Activated T-helper 1 cell treated with anti-CD3 and anti-CD28 coated beads, Interleukin-12 subunit alpha, Interleukin-12 subunit beta, Interleukin-2, Interleukin-4 antibody, amounts not matched to agents 30 ng/mL and 10 ng/mL and 1 ng/mL, durations not matched to agents 14 hours and 24 hours and 36 hours (primary cell): ENCODE results near the gene DCTN1. TPM values are rescaled to one million over a fixed set of nuclear protein-coding genes. Genes with fewer than 3 reads are reported as not detected.
"Not testable (repeated sequence)": the region's sequence is repeated elsewhere in the genome, so short reads cannot be mapped to it uniquely, and the experiment has no call there.

Experiments
- DNase-seq: peaks from one replicate; pipeline ENCODE4 v3.0.0; 2021; ENCODE audit warnings: low spot score
- H3K27ac Mint-ChIP-seq: one replicate; pipeline ENCODE4 v1.8.0; 2021; ENCODE audit warnings: mild to moderate bottlenecking, mixed read lengths
- H3K27me3 Mint-ChIP-seq: one replicate; pipeline ENCODE4 v1.8.0; 2022; ENCODE audit warnings: mild to moderate bottlenecking, moderate library complexity, mixed read lengths; ENCODE audit not compliant: insufficient read depth
- H3K36me3 Mint-ChIP-seq: one replicate; pipeline ENCODE4 v1.8.0; 2021; ENCODE audit warnings: low read depth, mixed read lengths
- H3K4me1 Mint-ChIP-seq: one replicate; pipeline ENCODE4 v1.8.0; 2021; ENCODE audit warnings: low read depth, mixed read lengths
- H3K4me3 Mint-ChIP-seq: one replicate; pipeline ENCODE4 v1.8.0; 2021; ENCODE audit warnings: mild to moderate bottlenecking, moderate library complexity, mixed read lengths
- H3K9me3 Mint-ChIP-seq: one replicate; pipeline ENCODE4 v1.8.0; 2021; ENCODE audit warnings: mixed read lengths
- intact Hi-C: fragments of 100-400 bp; cut with micrococcal nuclease; formaldehyde crosslinking; loops from one replicate; pipeline ENCODE4 v1.15.1; 2024
- total RNA-seq: library from RNA; stranded (reverse); gene quantifications from 2 replicates; pipeline ENCODE4 v1.2.3, GENCODE V29; 2022

Gene DCTN1
- total RNA-seq, result 83.0 and 84.0 TPM in 2 replicates

GRCh38 chr2:74379851-74380789 is at the start of gene DCTN1:
Gene DCTN1, minus strand, starts transcription at chr2:74380311. Its CDS starts 274 bp downstream, at chr2:74380037.
- H3K9me3 Mint-ChIP-seq, result no peaks in the 10 kb centered on the region
- peaks cover 8% of the 10 kb centered on the region for H3K36me3 Mint-ChIP-seq
- intact Hi-C loops, result no loop called here

GRCh38 chr2:74428675-74429074 is 48.6 kb upstream of the DCTN1 start:
- no peaks in the 10 kb centered on the region for H3K27me3 Mint-ChIP-seq
- H3K4me1 Mint-ChIP-seq, result peaks cover 2% of the 10 kb centered on the region
- intact Hi-C loops, result loop anchor here (10.0 kb wide), 1 partner anchor 226 kb away; the partner anchor contains the start of gene SEMA4F
- no peak for DNase-seq
- H3K4me3 Mint-ChIP-seq, result no peak overlapping the region
- H3K9me3 Mint-ChIP-seq, result no peaks in the 10 kb centered on the region
- no peak overlapping the region for H3K27ac Mint-ChIP-seq
- H3K36me3 Mint-ChIP-seq, result peaks cover 18% of the 10 kb centered on the region

More at GRCh38 chr2:74379851-74380789, at the start of gene DCTN1:
- Mint-ChIP-seq H3K4me1 (peaks cover 22% of the 10 kb centered on the region), H3K4me3 (peak within 1 kb of the TSS; percentile 2), H3K27me3 (no peaks in the 10 kb centered on the region), H3K27ac (no peak within 1 kb of the TSS)
- no peak for DNase-seq

- Mint-ChIP-seq H3K36me3 (peaks cover 25% of the 10 kb centered on the region), H3K4me1 (peaks cover 13% of the 10 kb centered on the region), H3K4me3 (no peak overlapping the region), H3K27ac (no peak overlapping the region), H3K27me3 (no peaks in the 10 kb centered on the region), H3K9me3 (no peaks in the 10 kb centered on the region)
- DNase-seq, result no peak
- intact Hi-C loops, result loop anchor here (10.0 kb wide), 1 partner anchor 227 kb away; the partner anchor contains the start of gene SEMA4F
These were observed 47.4 kb upstream of the DCTN1 start for GRCh38 chr2:74427551-74427950.

- Mint-ChIP-seq H3K27ac (no peak overlapping the region), H3K4me1 (peaks cover 14% of the 10 kb centered on the region), H3K9me3 (no peaks in the 10 kb centered on the region), H3K36me3 (peaks cover 25% of the 10 kb centered on the region), H3K4me3 (no peak overlapping the region), H3K27me3 (no peaks in the 10 kb centered on the region)
- DNase-seq, result no peak
- intact Hi-C loops, result loop anchor here (10.0 kb wide), 1 partner anchor 229 kb away; the partner anchor contains the start of gene SEMA4F
These were observed 46.2 kb upstream of the DCTN1 start for GRCh38 chr2:74426181-74426758.

GRCh38 chr2:74425523-74425922 is 45.4 kb upstream of the DCTN1 start:
- intact Hi-C loops, result loop anchor here (10.0 kb wide), 1 partner anchor 229 kb away; the partner anchor contains the start of gene SEMA4F
- DNase-seq, result no peak
- H3K27ac Mint-ChIP-seq, result no peak overlapping the region
- no peaks in the 10 kb centered on the region for H3K9me3 Mint-ChIP-seq
- H3K4me3 Mint-ChIP-seq, result no peak overlapping the region
- no peaks in the 10 kb centered on the region for H3K27me3 Mint-ChIP-seq
- H3K36me3 Mint-ChIP-seq, result peaks cover 25% of the 10 kb centered on the region
- peaks cover 20% of the 10 kb centered on the region for H3K4me1 Mint-ChIP-seq

- Mint-ChIP-seq H3K27me3 (no peaks in the 10 kb centered on the region), H3K4me1 (peaks cover 25% of the 10 kb centered on the region), H3K27ac (no peak overlapping the region), H3K36me3 (peaks cover 25% of the 10 kb centered on the region), H3K9me3 (no peaks in the 10 kb centered on the region), H3K4me3 (no peak overlapping the region)
- intact Hi-C loops, result loop anchor here (10.0 kb wide), 1 partner anchor 230 kb away; the partner anchor contains the start of gene SEMA4F
- DNase-seq, result no peak
These were observed 44.9 kb upstream of the DCTN1 start for GRCh38 chr2:74424995-74425406.

- intact Hi-C loops, result loop anchor here (10.0 kb wide), 1 partner anchor 230 kb away; the partner anchor contains the start of gene SEMA4F
- Mint-ChIP-seq H3K27me3 (no peaks in the 10 kb centered on the region), H3K27ac (no peak overlapping the region), H3K9me3 (no peaks in the 10 kb centered on the region), H3K4me3 (no peak overlapping the region), H3K4me1 (peaks cover 29% of the 10 kb centered on the region), H3K36me3 (peaks cover 25% of the 10 kb centered on the region)
- no peak for DNase-seq
These were observed 44.3 kb upstream of the DCTN1 start for GRCh38 chr2:74424139-74424992.

GRCh38 chr2:74423231-74424095 is 43.4 kb upstream of the DCTN1 start:
- no peak for DNase-seq
- peak overlapping the region; percentile 49 for H3K27ac Mint-ChIP-seq
- intact Hi-C loops, result loop anchor here (10.0 kb wide), 1 partner anchor 231 kb away; the partner anchor contains the start of gene SEMA4F
- no peaks in the 10 kb centered on the region for H3K9me3 Mint-ChIP-seq
- peak overlapping the region; percentile 98 for H3K4me3 Mint-ChIP-seq
- H3K4me1 Mint-ChIP-seq, result peaks cover 29% of the 10 kb centered on the region
- H3K36me3 Mint-ChIP-seq, result peaks cover 25% of the 10 kb centered on the region
- no peaks in the 10 kb centered on the region for H3K27me3 Mint-ChIP-seq

GRCh38 chr2:74421221-74421870 is 41.2 kb upstream of the DCTN1 start, which contains the start of the genes C2orf81 and WDR54:
Gene C2orf81, minus strand, starts transcription at chr2:74421619. Its CDS starts 59 bp downstream, at chr2:74421560.
Gene WDR54, plus strand, starts transcription at chr2:74421730. Its CDS starts 424 bp downstream, at chr2:74422154.
- peak; percentile 95 for DNase-seq
- peak within 1 kb of the TSS; percentile 99 for H3K27ac Mint-ChIP-seq
- intact Hi-C loops, result loop anchor here (1.0 to 10.0 kb wide), 7 partner anchors 19 to 233 kb away; partner anchors contain the start of genes AUP1, HTRA2, INO80B and SEMA4F
- H3K27me3 Mint-ChIP-seq, result no peaks in the 10 kb centered on the region
- H3K36me3 Mint-ChIP-seq, result peaks cover 17% of the 10 kb centered on the region
- peak within 1 kb of the TSS; percentile 98 for H3K4me3 Mint-ChIP-seq
- H3K9me3 Mint-ChIP-seq, result no peaks in the 10 kb centered on the region
- H3K4me1 Mint-ChIP-seq, result peaks cover 35% of the 10 kb centered on the region

- H3K27ac Mint-ChIP-seq, result peak overlapping the region; percentile 99
- not testable (repeated sequence) for H3K27me3 Mint-ChIP-seq, H3K9me3 Mint-ChIP-seq, DNase-seq
- peak overlapping the region; percentile 98 for H3K4me3 Mint-ChIP-seq
- peaks cover 16% of the 10 kb centered on the region for H3K36me3 Mint-ChIP-seq
- H3K4me1 Mint-ChIP-seq, result peaks cover 39% of the 10 kb centered on the region
- intact Hi-C loops, result loop anchor here (1.0 to 10.0 kb wide), 7 partner anchors 20 to 234 kb away; partner anchors contain the start of genes AUP1, HTRA2, INO80B and SEMA4F
These were observed 40.5 kb upstream of the DCTN1 start for GRCh38 chr2:74420443-74421103.
